Panc1 (cell line): ENCODE data around the gene HPN. TPM values are rescaled to one million over a fixed set of nuclear protein-coding genes. Genes with fewer than 3 reads are reported as not detected.

Source experiments
- ATAC-seq: fragments of 200-7000 bp; cut with Tn5 transposase; 2 replicates; pipeline ENCODE4 v1.9.1; 2020; ENCODE audit warnings: mild to moderate bottlenecking, moderate library complexity
- BruUV-seq: library from RNA; stranded (reverse); fragments of 400-500 nt; replicated peaks from 2 replicates; lab custom pipeline; 2021; lab: Mats Ljungman, UMichigan
- CTCF ChIA-PET: fragments of 300-600 bp; sonication (Branson Sonifier 250); formaldehyde crosslinking; loops from one replicate; lab custom pipeline; 2022; ENCODE audit warnings: antibody characterized with exemption; lab: Charles Lee
- POLR2A ChIA-PET: fragments of 300-600 bp; sonication (Branson Sonifier 250); formaldehyde crosslinking; loops from one replicate; lab custom pipeline; 2022; ENCODE audit warnings: antibody characterized with exemption; lab: Charles Lee
- DNase-seq: peaks from one replicate; pipeline ENCODE4 v3.0.0-alpha.2; 2010; ENCODE audit warnings: low read depth, low spot score
- H3K27ac ChIP-seq: 2 replicates; pipeline ENCODE4 v1.5.1; 2011; ENCODE audit warnings: mild to moderate bottlenecking, low read length, inconsistent platforms
- H3K27me3 ChIP-seq: fragments of 200-500 bp; sonication (Bioruptor generic); 2 replicates; pipeline ENCODE4 v1.6.0; 2014; ENCODE audit warnings: low read length, inconsistent platforms; ENCODE audit not compliant: control insufficient read depth, insufficient read depth
- H3K36me3 ChIP-seq: fragments of 200-500 bp; sonication (Bioruptor generic); 2 replicates; pipeline ENCODE4 v1.5.1; 2014; ENCODE audit warnings: inconsistent platforms, mild to moderate bottlenecking, low read length, moderate library complexity; ENCODE audit not compliant: control insufficient read depth, insufficient read depth
- H3K4me1 ChIP-seq: 2 replicates; pipeline ENCODE4 v1.5.1; 2011; ENCODE audit warnings: inconsistent platforms, mild to moderate bottlenecking, low read length, moderate library complexity; ENCODE audit not compliant: control insufficient read depth, insufficient read depth
- H3K4me3 ChIP-seq, 2 experiments: 2 replicates each; pipeline ENCODE4 v1.5.1; 2011 to 2012; ENCODE audit warnings: low read depth in 2 of 2, low read length in 2 of 2, mild to moderate bottlenecking in 2 of 2, inconsistent platforms in 1 of 2, moderate library complexity in 1 of 2
- H3K9me3 ChIP-seq: fragments of 200-500 bp; sonication (Bioruptor generic); 2 replicates; pipeline ENCODE4 v1.5.1; 2014; ENCODE audit warnings: low read depth, mild to moderate bottlenecking, inconsistent platforms, low read length, moderate library complexity; ENCODE audit not compliant: control insufficient read depth, insufficient read depth
- CTCF ChIP-seq: fragments of 450-650 bp; IDR thresholded peaks from 2 replicates; pipeline ENCODE4 v1.5.1; 2017; ENCODE audit warnings: mild to moderate bottlenecking
- POLR2AphosphoS5 ChIP-seq: IDR thresholded peaks from 2 replicates; pipeline ENCODE4 v1.6.1; 2012; ENCODE audit warnings: mild to moderate bottlenecking, low read depth, low read length, moderate library complexity
- REST ChIP-seq, 2 experiments: IDR thresholded peaks; 2 replicates each; pipeline ENCODE4 v1.6.1; 2011 to 2012; ENCODE audit warnings: low read depth in 2 of 2, control low read depth in 1 of 2, low read length in 1 of 2, mild to moderate bottlenecking in 1 of 2, moderate library complexity in 1 of 2; ENCODE audit not compliant: insufficient read depth in 1 of 2
- SIN3A ChIP-seq: IDR thresholded peaks from 2 replicates; pipeline ENCODE4 v1.6.1; 2012; ENCODE audit warnings: low read depth, mild to moderate bottlenecking, low read length, moderate library complexity, borderline replicate concordance; ENCODE audit not compliant: insufficient read depth
- TCF7L2 ChIP-seq: IDR thresholded peaks from 2 replicates; pipeline ENCODE4 v1.6.1; 2011; ENCODE audit warnings: mild to moderate bottlenecking, low read depth, low read length, inconsistent platforms
- in situ Hi-C: cut with HindIII; loops from 2 replicates; pipeline ENCODE4 v1.10.0; 2016; ENCODE audit warnings: low sequenced_read_pairs, low pct_unique_long_range_greater_than_20kb
- intact Hi-C: fragments of 100-400 bp; cut with micrococcal nuclease; formaldehyde crosslinking; loops from one replicate; pipeline ENCODE4 v1.10.0; 2022; ENCODE audit not compliant: unreplicated experiment
- total RNA-seq: library from RNA; stranded (reverse); gene quantifications from one replicate; pipeline ENCODE4 v1.2.1, GENCODE V29; 2021; ENCODE audit not compliant: unreplicated experiment

HPN gene
- total RNA-seq, 1 experiment from 2014 or later, result 0.08 TPM

GRCh38 chr19:35062942-35063341 lies 21.4 kb downstream of the HPN start:
- Histone ChIP-seq H3K36me3 (no peaks in the 10 kb centered on the region), H3K4me1 (no peaks in the 10 kb centered on the region), H3K27me3 (no peaks in the 10 kb centered on the region), H3K27ac (no peak overlapping the region), H3K4me3 (no peak overlapping the region), H3K9me3 (no peaks in the 10 kb centered on the region)
- DNase-seq (no peak), ATAC-seq (no peak)
- TF ChIP-seq TCF7L2, result no peak
- no peak for TF ChIP-seq POLR2AphosphoS5
- TF ChIP-seq REST (IDR thresholded peaks at IDR 0.05; ENCODE audit: insufficient read depth in 1 of 2, low read depth in 2 of 2, low read length in 1 of 2), result no peak
- no peak for TF ChIP-seq CTCF
- TF ChIP-seq SIN3A, result no peak
- ChIA-PET CTCF (no interaction called here), POLR2A (no interaction called here)
- intact Hi-C loops, result no loop called here
- in situ Hi-C loops, result no loop called here
- BruUV-seq, result no TSS peak

- Histone ChIP-seq H3K36me3 (no peaks in the 10 kb centered on the region), H3K27me3 (no peaks in the 10 kb centered on the region), H3K4me1 (no peaks in the 10 kb centered on the region), H3K9me3 (no peaks in the 10 kb centered on the region), H3K4me3 (no peak overlapping the region), H3K27ac (no peak overlapping the region)
- intact Hi-C loops, result no loop called here
- TF ChIP-seq REST (IDR thresholded peaks at IDR 0.05; ENCODE audit: insufficient read depth in 1 of 2, low read depth in 2 of 2, low read length in 1 of 2) (no peak), POLR2AphosphoS5 (no peak), TCF7L2 (no peak), SIN3A (no peak), CTCF (no peak)
- BruUV-seq, result no TSS peak
- ChIA-PET POLR2A (interaction anchor here (0.5 kb wide), 1 partner anchor 65 kb away, joined by 11 read pairs; no protein-coding TSS in a partner anchor), CTCF (no interaction called here)
- in situ Hi-C loops, result no loop called here
- DNase-seq (peak; percentile 13), ATAC-seq (no peak)
These were observed 22.7 kb downstream of the HPN start for GRCh38 chr19:35063940-35064818.
